HepG2 (cell line): ENCODE data around the gene NATD1. TPM values are rescaled to one million over a fixed set of nuclear protein-coding genes. Genes with fewer than 3 reads are reported as not detected.

Source experiments
- ARID5B ChIP-seq: IDR thresholded peaks from 2 replicates; pipeline ENCODE4 v1.4.0; 2020; ENCODE audit warnings: mild to moderate bottlenecking, missing genetic modification reagents
- CBFB ChIP-seq: sonication (generic); formaldehyde crosslinking; IDR thresholded peaks from 2 replicates; pipeline ENCODE4 v1.4.0; 2020; ENCODE audit warnings: missing genetic modification reagents
- EP300 ChIP-seq, 3 experiments: sonication (generic) in 1 of 3; formaldehyde crosslinking in 1 of 3; IDR thresholded peaks; 2 replicates each; pipeline versions ENCODE4 v1.5.1 to v1.6.1; 2011 to 2020; ENCODE audit warnings: low read depth in 2 of 3, low read length in 2 of 3, borderline replicate concordance in 1 of 3, improper control_type of control experiment in 1 of 3, mild to moderate bottlenecking in 1 of 3, missing genetic modification reagents in 1 of 3, moderate library complexity in 1 of 3
- FOXP1 ChIP-seq, 2 experiments: fragments of 450-650 bp in 1 of 2; IDR thresholded peaks; 2 replicates each; pipeline ENCODE4 v1.6.1; 2017 to 2018; ENCODE audit warnings: antibody characterized with exemption in 1 of 2
- GABPB1 ChIP-seq: IDR thresholded peaks from 2 replicates; pipeline ENCODE4 v1.6.1; 2016; ENCODE audit warnings: mild to moderate bottlenecking, missing genetic modification reagents, moderate library complexity, missing compliant biosample characterization
- GTF2F1 ChIP-seq: fragments of 150-350 bp; IDR thresholded peaks from 2 replicates; pipeline ENCODE4 v1.6.1; 2014; ENCODE audit warnings: low read length
- HNRNPK ChIP-seq: fragments of 200-400 bp; formaldehyde crosslinking; IDR thresholded peaks from 2 replicates; pipeline ENCODE4 v1.6.1; 2018; ENCODE audit warnings: low read length, low read depth, moderate library complexity, mild to moderate bottlenecking; ENCODE audit not compliant: poor library complexity, severe bottlenecking
- JUN ChIP-seq: sonication (generic); formaldehyde crosslinking; IDR thresholded peaks from 2 replicates; pipeline ENCODE4 v1.4.0; 2020; ENCODE audit warnings: mild to moderate bottlenecking, missing genetic modification reagents
- MATR3 ChIP-seq: sonication (generic); formaldehyde crosslinking; IDR thresholded peaks from 2 replicates; pipeline ENCODE4 v1.4.0; 2020; ENCODE audit warnings: missing genetic modification reagents
- MAX ChIP-seq: IDR thresholded peaks from 2 replicates; pipeline ENCODE4 v1.6.1; 2012; ENCODE audit warnings: inconsistent platforms
- MIER2 ChIP-seq: IDR thresholded peaks from 2 replicates; pipeline ENCODE4 v1.6.1; 2016; ENCODE audit warnings: missing biosample characterization, missing genetic modification reagents
- NCOR1 ChIP-seq: fragments of 200-600 bp; sonication (generic); IDR thresholded peaks from 2 replicates; pipeline ENCODE4 v1.7.0; 2017; ENCODE audit warnings: antibody characterized with exemption, low read length, borderline replicate concordance
- NR2C2 ChIP-seq: sonication (generic); formaldehyde crosslinking; IDR thresholded peaks from 2 replicates; pipeline ENCODE4 v1.4.0; 2020; ENCODE audit warnings: missing genetic modification reagents, mild to moderate bottlenecking, moderate library complexity, borderline replicate concordance
- POLR2G ChIP-seq: fragments of 200-400 bp; formaldehyde crosslinking; IDR thresholded peaks from 2 replicates; pipeline ENCODE4 v1.6.1; 2018; ENCODE audit warnings: mild to moderate bottlenecking, low read depth, low read length, moderate library complexity
- TAF15 ChIP-seq: fragments of 200-400 bp; formaldehyde crosslinking; IDR thresholded peaks from one replicate; pipeline ENCODE4 v1.6.1; 2018; ENCODE audit warnings: mild to moderate bottlenecking, low read depth, low read length; ENCODE audit not compliant: poor library complexity, severe bottlenecking
- TFDP1 ChIP-seq: IDR thresholded peaks from 2 replicates; pipeline ENCODE4 v1.6.1; 2016; ENCODE audit warnings: missing compliant biosample characterization, missing genetic modification reagents, borderline replicate concordance
- ZNF180 ChIP-seq: sonication (generic); formaldehyde crosslinking; IDR thresholded peaks from 2 replicates; pipeline ENCODE4 v1.4.0; 2020; ENCODE audit warnings: low read depth, missing genetic modification reagents, borderline replicate concordance
- ZNF235 ChIP-seq: sonication (generic); formaldehyde crosslinking; IDR thresholded peaks from 2 replicates; pipeline ENCODE4 v1.8.1; 2023; ENCODE audit warnings: mild to moderate bottlenecking, missing genetic modification reagents, borderline replicate concordance
- ZNF296 ChIP-seq: sonication (generic); formaldehyde crosslinking; conservative IDR thresholded peaks from 2 replicates; pipeline ENCODE4 v1.5.0; 2020; ENCODE audit warnings: mild to moderate bottlenecking, missing genetic modification reagents
- ZNF572 ChIP-seq: sonication (generic); formaldehyde crosslinking; IDR thresholded peaks from 2 replicates; pipeline ENCODE4 v1.5.1; 2020; ENCODE audit warnings: mild to moderate bottlenecking, missing genetic modification reagents
- ZNF660 ChIP-seq: sonication (generic); formaldehyde crosslinking; IDR thresholded peaks from 2 replicates; pipeline ENCODE4 v1.5.1; 2020; ENCODE audit warnings: mild to moderate bottlenecking, low read depth, missing genetic modification reagents, borderline replicate concordance
- ZNF709 ChIP-seq: sonication (generic); formaldehyde crosslinking; IDR thresholded peaks from 2 replicates; pipeline ENCODE4 v1.5.0; 2020; ENCODE audit warnings: mild to moderate bottlenecking, missing genetic modification reagents
- ZNF740 ChIP-seq: sonication (generic); formaldehyde crosslinking; IDR thresholded peaks from 2 replicates; pipeline ENCODE4 v1.4.0; 2020; ENCODE audit warnings: missing genetic modification reagents
- ZSCAN29 ChIP-seq: sonication (generic); formaldehyde crosslinking; conservative IDR thresholded peaks from 2 replicates; pipeline ENCODE4 v1.4.0; 2020; ENCODE audit warnings: mild to moderate bottlenecking, missing genetic modification reagents
- polyA plus RNA-seq, 8 experiments: library from polyadenylated mRNA; depleted of rRNA in 3 of 8; stranded (reverse) in 7 of 8; unstranded in 1 of 8; fragments of >200 nt; fragmentation: Illumina TruSeq in 4 of 8; extraction: Trizol in 4 of 8; gene quantifications; 2 replicates each; pipeline versions ENCODE4 v1.2.1 to v1.2.3, GENCODE V29; 2011 to 2016; ENCODE audit warnings: low read depth in 4 of 8, missing spikeins in 1 of 8, mixed read lengths in 1 of 8; ENCODE audit not compliant: insufficient read depth in 1 of 8
- total RNA-seq, 5 experiments: library from RNA; depleted of rRNA; stranded (reverse); fragments of >200 nt; fragmentation: Illumina TruSeq; extraction: Trizol; gene quantifications; 2 replicates each; pipeline ENCODE4 v1.2.3, GENCODE V29; 2016; ENCODE audit warnings: low read depth in 1 of 5

The NATD1 gene
- total and polyA plus RNA-seq, 2 of the 13 experiments (the other 11 are each of a cell fraction or from before 2014, with no cell fraction given) = 0.31 to 2.3 TPM

- TF ChIP-seq CBFB (CRISPR knock-in tag) (peak; percentile 31; the same call in 1 of the 2 replicates), ZNF235 (CRISPR knock-in tag) (no peak), ZNF709 (CRISPR knock-in tag) (peak; percentile 60; the same call in 1 of the 2 replicates), GABPB1 (CRISPR knock-in tag) (peak; percentile 91), NCOR1 (peak; percentile 77; the same call in 1 of the 2 replicates), HNRNPK (no peak), ARID5B (CRISPR knock-in tag) (peak; percentile 64), ZNF296 (CRISPR knock-in tag) (no peak), FOXP1 (IDR thresholded peaks at IDR 0.05) (no peak), FOXP1 (CRISPR knock-in tag; IDR thresholded peaks at IDR 0.05) (no peak), GTF2F1 (no peak), ZNF180 (CRISPR knock-in tag) (no peak), ZNF660 (CRISPR knock-in tag) (no peak), NR2C2 (CRISPR knock-in tag) (peak; percentile 25; the same call in 1 of the 2 replicates), ZNF572 (no peak), JUN (CRISPR knock-in tag) (peak; percentile 95), ZSCAN29 (CRISPR knock-in tag) (0 out of 2 replicates have a peak, but pooled peaks have one; percentile 61), TFDP1 (0 out of 2 replicates have a peak, but pooled peaks have one; percentile 17), MIER2 (CRISPR knock-in tag) (no peak), MAX (peak; percentile 76), POLR2G (peak; percentile 53), MATR3 (CRISPR knock-in tag) (no peak), TAF15 (no peak), EP300 (IDR thresholded peaks at IDR 0.05; ENCODE audit: low read depth in 2 of 2, low read length in 2 of 2) (peak in 1 of 2 experiments; percentile 61; a peak in 3 of 4 replicates), EP300 (CRISPR knock-in tag; IDR thresholded peaks at IDR 0.05; ENCODE audit: borderline replicate concordance) (peak; percentile 45; the same call in 1 of the 2 replicates), ZNF740 (peak; percentile 98)
These were observed 34.7 kb upstream of the NATD1 start (continued) for GRCh38 chr17:21287703-21288449.
